ENCODE results near the gene GPR157.

The GPR157 gene

GRCh38 chr1:9106286-9106685, 22.6 kb downstream of the GPR157 start:
- TF ChIP-seq, protein P1, sequence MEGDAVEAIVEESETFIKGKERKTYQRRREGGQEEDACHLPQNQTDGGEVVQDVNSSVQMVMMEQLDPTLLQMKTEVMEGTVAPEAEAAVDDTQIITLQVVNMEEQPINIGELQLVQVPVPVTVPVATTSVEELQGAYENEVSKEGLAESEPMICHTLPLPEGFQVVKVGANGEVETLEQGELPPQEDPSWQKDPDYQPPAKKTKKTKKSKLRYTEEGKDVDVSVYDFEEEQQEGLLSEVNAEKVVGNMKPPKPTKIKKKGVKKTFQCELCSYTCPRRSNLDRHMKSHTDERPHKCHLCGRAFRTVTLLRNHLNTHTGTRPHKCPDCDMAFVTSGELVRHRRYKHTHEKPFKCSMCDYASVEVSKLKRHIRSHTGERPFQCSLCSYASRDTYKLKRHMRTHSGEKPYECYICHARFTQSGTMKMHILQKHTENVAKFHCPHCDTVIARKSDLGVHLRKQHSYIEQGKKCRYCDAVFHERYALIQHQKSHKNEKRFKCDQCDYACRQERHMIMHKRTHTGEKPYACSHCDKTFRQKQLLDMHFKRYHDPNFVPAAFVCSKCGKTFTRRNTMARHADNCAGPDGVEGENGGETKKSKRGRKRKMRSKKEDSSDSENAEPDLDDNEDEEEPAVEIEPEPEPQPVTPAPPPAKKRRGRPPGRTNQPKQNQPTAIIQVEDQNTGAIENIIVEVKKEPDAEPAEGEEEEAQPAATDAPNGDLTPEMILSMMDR (IDR thresholded peaks at IDR 0.05; ENCODE audit: control extremely low read depth, extremely low read depth, low read depth, missing control alignments): no peak
- CTCF ChIA-PET: interaction anchor here (1.9 to 9.6 kb wide), 3 partner anchors 13 to 101 kb away, joined by 5 to 79 read pairs (median 68); no protein-coding TSS in a partner anchor
- no peak for DNase-seq (ENCODE audit: extremely low spot score)
- POLR2A ChIA-PET: interaction anchor here (0.6 kb wide), 1 partner anchor 73 kb away, joined by 10 read pairs; no protein-coding TSS in a partner anchor

DNA sequence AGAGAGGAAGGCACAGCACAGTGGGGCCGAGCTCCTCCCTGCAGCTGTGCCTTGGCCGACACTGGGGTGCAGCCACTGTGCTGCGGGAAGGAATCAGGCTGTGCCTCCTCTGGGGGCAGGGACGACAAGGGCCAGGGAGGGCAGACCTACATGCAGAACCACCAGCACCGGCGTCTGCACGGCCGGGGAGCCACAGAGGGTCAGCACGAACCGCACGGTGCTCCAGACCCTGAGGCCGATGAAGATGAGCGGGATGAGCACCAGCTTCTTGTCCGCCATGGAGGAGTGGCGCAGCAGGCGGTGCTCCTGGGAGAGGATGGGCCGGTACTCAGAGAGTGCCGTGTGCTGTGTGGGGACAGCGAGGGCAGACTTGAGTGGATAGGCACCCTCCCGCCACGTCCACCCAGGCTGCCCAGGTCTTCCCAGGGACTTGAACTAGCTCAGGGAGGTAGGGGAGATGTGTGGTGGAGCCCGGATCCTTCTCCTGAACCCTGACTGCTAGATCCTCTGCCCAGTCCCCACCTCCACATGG, 23.5 kb downstream of the GPR157 start:
- no peak for DNase-seq (ENCODE audit: extremely low spot score)
- ChIA-PET CTCF (interaction anchor here (0.6 to 9.6 kb wide), 4 partner anchors 14 to 128 kb away, joined by 3 to 79 read pairs (median 36); no protein-coding TSS in a partner anchor), POLR2A (no interaction called here)
- TF ChIP-seq, protein P1 (IDR thresholded peaks at IDR 0.05; ENCODE audit: control extremely low read depth, extremely low read depth, low read depth, missing control alignments): no peak

DNA sequence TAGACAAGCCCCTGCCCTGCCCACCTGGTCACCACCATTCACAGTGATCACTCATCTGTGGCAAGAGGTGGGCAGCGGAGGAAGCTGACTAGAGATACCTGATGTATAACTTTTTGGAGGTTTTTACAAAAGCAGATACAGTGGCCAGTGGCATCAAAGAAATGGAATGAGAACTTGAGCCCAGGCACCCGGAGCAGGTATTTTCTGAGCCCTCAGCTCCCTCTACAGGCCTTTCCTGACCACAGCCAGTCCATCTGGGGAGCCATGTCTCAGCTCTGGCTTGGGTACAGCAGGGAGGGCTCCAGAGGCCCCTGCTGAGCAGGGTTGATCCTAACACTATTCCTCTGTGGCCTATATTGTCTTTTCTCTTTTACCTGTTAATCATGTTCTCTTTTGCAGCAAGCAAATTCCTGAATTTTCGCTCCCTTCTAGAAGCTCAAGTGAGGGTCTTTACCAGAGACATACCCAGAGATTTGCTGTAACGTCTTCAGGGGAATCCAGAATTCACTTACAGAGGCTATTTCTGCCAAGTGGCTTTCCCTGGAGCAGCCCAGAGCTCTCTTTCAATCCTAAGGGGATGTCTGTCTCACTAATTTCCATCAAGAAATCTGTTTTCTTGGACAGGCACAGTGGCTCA, 27.3 kb downstream of the GPR157 start:
- peak; percentile 82 for DNase-seq (ENCODE audit: extremely low spot score)
- ChIA-PET POLR2A (no interaction called here), CTCF (interaction anchor here (0.7 to 6.7 kb wide), 32 partner anchors 9 to 614 kb away, joined by 3 to 68 read pairs (median 5); partner anchors contain the start of genes GPR157 and H6PD)
- TF ChIP-seq, protein P1 (IDR thresholded peaks at IDR 0.05; ENCODE audit: control extremely low read depth, extremely low read depth, low read depth, missing control alignments): peak; percentile 79

DNA sequence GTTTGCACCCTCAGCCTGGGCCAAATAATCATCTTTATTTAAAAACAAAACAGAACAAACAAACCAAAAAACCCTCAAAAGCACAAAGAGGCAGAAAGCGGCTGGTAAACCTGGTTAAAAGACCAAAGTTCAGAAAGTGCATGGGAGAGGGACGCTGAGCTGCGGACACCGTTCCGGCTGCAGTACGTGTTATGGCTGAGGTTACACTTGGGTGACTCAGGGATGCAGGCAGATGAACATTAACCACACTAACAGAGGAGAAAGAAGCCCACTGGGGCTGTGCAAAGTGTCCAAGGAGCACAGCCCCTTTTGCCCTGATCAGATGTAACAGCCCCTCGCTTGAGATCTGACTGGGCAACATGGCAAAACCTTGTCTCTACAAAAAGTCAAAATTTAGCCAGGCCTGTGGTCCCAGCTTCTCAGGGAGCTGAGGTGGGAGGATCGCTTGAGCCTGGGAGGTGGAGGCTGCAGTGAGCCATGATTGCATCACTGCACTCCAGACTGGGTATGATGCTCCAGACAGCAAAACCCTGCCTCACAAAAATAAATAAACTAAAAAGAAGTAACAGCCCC, 28.3 kb downstream of the GPR157 start:
- no peak for DNase-seq (ENCODE audit: extremely low spot score)
- TF ChIP-seq, protein P1 (IDR thresholded peaks at IDR 0.05; ENCODE audit: control extremely low read depth, extremely low read depth, low read depth, missing control alignments): no peak
- ChIA-PET CTCF (interaction anchor here (1.0 to 6.7 kb wide), 14 partner anchors 10 to 186 kb away, joined by 3 to 68 read pairs (median 10); no protein-coding TSS in a partner anchor), POLR2A (no interaction called here)

DNA sequence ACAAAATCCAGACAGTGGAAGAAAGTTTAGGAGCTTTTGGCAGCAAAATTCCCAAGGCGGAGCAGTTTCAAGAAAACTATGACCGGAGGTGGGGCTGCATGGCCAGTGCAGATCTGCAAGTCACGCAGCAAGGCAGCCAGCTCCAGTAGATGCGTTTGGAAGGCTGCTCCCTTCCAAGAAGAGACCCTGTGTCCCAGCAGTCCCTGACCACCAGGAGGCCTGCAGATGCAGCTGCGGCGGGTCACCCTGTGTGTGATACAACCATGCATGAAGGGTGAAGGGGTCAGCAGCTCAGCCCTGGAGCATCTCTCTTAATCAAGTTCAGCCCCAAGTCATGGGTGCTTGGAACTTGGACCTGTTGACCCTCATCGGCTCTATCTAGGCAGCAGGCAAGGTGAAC, 29.3 kb downstream of the GPR157 start:
- POLR2A ChIA-PET: no interaction called here
- DNase-seq (ENCODE audit: extremely low spot score): no peak
- CTCF ChIA-PET: interaction anchor here (1.1 to 6.7 kb wide), 8 partner anchors 11 to 181 kb away, joined by 3 to 68 read pairs (median 9); no protein-coding TSS in a partner anchor
- TF ChIP-seq, protein P1 (IDR thresholded peaks at IDR 0.05; ENCODE audit: control extremely low read depth, extremely low read depth, low read depth, missing control alignments): no peak

- DNase-seq (ENCODE audit: extremely low spot score): no peak
- TF ChIP-seq, protein P1 (IDR thresholded peaks at IDR 0.05; ENCODE audit: control extremely low read depth, extremely low read depth, low read depth, missing control alignments): no peak
- CTCF ChIA-PET: interaction anchor here (1.0 to 5.0 kb wide), 6 partner anchors 11 to 137 kb away, joined by 3 to 35 read pairs (median 4); partner anchors contain the start of gene H6PD
- POLR2A ChIA-PET: no interaction called here
Observed at GRCh38 chr1:9097947-9098705, 30.8 kb downstream of the GPR157 start.
